ENCODE results near the gene PTH2.

The PTH2 gene

DNA sequence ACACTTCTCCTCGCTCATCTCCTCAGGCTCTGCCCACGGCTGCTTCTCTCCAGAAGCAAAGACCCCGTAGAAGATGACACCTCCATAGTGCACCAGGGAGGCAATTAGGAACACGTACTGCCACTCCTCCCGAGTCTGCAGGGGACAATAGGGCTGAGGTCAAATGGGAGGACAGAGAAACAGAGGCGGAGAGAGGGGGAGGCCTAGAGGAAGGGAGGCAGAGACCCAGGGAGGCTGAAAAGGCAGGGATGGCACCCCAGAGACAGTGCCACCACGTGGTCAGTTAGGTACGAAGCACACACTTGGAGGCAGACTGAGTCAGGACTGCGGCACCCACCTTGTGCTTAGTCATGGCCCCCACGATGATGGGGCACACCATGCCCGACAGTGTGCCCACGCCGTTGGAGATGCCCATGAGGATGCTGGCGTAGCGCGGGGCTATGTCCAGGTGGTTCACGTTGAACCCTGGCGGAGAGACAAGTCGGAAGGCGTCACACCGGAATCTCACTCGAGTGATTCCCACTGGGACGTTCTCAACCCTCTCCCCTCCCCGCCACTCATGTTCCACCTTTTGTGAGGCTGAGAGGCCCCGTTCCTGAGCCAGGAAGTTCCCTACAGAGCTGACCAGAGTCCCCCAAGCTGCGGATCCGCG is 7.6 kb upstream of the PTH2 start:
- DNase-seq (ENCODE audit: low spot score) = no peak

GRCh38 chr19:49430172-49430677 is 7.0 kb upstream of the PTH2 start:
- no peak for DNase-seq (ENCODE audit: low spot score)

DNA sequence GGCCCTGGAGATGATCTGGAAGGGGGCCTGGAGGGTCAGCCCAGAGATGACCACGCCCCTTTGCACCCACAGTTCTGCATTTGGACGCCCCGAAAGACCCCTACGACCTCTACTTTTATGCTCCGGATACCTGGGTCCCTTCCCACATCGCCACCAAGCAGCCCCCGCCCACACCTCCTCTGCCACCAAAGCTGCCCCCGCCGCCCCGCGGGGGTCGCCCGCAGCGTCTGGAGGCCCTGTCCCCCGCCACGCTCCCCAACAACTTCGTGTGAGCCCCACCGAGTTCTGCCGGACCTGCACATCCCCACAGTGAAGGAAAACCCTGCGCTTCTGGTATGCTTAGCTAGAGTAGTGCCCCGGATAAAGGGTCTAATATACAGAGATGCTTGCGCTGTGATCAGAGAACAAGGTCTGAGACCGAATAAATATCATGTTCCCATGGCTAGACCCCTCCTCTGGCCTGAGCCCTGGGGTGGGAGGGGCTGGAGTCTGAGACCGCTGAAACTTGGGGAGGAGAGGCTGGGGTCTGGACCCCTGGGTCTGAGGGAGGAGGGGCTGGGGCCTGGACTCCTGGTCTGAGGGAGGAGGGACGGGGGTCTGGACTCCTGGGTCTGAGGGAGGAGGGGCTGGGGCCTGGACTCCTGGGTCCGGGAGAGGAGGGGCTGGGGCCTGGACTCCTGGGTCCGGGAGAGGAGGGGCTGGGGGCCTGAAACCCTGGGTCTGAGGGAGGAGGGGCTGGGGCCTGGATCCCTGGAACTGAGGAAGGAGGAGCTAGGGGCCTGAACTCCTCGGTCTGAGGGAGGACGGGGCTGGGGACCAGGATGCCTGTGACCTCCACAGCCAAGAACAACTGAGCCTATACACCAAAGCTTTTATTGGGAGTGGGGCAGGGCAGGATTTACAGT is 5.6 kb upstream of the PTH2 start:
- no peak for DNase-seq (ENCODE audit: low spot score)

DNA sequence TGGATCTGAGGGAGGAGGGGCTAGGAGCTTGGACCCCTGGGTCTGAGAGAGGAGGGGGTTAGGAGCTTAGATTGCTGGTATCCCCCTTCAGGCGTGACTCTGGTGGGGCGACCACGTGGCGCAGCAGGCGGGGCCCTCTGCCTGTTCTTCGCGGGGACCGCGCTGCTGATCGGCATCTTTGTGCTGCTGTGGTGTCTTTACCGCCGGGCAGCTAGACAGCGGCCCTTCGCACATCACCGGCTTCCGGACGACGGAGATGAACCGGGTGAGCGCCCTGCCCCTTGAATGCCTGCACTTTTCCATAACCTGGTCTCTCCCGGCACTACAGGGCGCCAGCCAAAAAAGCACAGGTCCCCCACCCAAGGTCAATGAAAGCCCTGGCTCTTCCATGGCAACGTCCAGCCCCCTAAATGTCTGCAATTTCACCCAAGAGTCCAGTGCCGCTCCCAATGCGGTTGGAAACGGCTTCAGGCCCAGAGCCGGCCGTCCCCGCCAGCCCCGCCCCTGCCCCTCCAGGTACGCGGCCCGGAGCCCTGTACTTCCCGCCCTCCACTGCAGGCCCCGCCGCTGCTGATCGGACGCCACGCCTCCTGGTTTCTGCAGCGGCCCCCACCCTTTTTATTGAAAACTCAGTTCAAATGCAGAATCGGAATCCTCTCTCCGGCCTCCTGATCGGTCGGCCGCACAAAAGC is 4.8 kb upstream of the PTH2 start:
- no peak for DNase-seq (ENCODE audit: low spot score)

- no peak for DNase-seq (ENCODE audit: low spot score)
Observed at GRCh38 chr19:49427339-49427738, 4.1 kb upstream of the PTH2 start.

- no peak for DNase-seq (ENCODE audit: low spot score)
Observed at GRCh38 chr19:49425922-49426592, 2.8 kb upstream of the PTH2 start.

GRCh38 chr19:49425178-49425577 is 1.9 kb upstream of the PTH2 start, which contains the start of gene GFY:
Gene GFY (plus strand): TSS chr19:49425388. CDS start chr19:49426431, 1,043 bp downstream.
- DNase-seq (ENCODE audit: low spot score) = no peak

- DNase-seq (ENCODE audit: low spot score) = no peak
Observed at GRCh38 chr19:49423985-49424303, 703 bp upstream of the PTH2 start.

DNA sequence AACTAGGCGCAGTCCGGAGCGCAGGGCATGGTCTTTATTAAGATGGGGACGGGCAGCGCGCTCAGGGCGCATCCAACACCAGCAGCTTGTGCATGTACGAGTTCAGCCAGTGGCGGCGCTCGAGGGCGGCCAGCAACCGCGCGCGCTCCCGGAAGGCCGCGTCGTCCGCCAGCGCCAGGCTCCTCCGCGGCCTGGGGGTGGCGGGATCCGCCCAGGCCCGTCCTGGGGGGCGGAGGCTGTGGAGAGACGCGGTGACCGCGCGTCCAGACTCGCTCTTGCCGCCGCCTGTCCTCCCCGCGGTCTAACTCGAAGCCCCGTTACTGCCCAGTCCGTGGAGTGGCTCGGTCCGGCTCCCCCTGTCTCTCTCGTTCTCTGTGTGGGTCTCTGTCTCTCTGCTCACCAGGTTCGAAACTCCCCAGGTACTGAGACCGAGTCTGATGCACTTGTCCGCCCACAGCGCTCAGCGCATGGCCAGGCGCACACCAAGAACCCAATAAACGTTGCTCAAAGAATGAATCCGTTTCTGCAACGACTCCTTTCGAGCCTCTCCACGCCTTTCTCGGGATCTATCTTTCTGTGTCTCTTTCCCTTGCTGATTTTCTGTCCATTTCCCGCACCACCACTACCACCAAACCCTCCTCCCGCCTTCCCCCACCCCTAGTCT is 702 bp downstream of the PTH2 start:
- peak; percentile 70 for DNase-seq (ENCODE audit: low spot score)

DNA sequence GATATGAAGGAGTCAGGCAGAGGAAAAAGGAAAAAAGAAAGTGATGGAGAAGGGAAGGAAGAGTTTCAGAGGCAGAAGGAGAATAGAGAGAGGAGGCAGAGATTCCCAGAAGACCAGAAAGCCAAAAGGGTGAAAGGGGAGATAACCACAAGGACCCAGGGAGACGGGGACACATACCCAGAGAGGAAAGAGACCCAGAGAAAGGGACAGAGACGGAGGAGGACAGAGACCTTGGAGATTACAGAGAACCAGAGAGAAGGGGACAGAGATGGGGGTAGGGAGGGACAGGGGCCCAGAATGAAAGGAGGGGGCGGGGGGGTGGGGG is 1.4 kb downstream of the PTH2 start:
- DNase-seq (ENCODE audit: low spot score) = no peak

DNA sequence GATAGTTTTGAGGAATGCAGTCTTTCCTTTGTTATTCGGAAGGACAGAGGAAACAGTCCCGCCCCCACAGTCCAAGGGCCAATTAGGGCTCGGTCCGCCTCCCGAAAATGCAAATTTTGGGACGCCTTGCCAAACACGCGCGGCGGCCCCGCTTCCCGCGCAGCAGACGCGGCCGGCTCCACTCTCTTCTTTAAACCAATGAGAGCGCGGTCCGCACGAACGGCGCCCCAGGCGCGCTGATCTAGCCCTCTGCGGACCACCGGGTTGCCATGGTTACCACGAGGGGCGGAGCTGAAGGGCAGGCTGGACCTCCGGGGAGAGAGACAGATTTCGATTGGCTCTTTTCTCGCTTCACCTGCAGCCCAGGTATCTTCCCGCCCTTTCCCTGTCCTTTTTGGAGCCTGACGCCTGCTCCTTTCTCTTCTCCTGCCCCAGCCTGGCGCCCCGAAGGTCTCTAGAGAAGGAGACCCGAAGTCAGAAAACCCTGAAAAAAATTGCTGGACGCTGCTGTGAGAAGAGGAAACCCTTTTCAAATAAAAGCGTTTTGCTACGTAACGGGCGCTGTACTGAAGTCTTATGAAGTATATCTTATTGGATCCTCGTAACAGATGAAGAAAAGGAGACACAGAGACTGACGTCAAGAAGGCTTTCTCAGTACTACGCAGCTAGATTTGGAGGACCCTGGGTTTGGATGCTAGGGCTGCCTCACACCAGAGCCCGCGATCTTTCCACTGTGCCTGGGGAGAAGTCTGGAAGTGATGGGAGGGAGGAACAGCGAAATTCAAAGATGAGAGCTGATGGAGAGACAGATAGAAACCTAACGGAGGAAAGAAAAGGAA is 2.0 kb downstream of the PTH2 start:
- DNase-seq (ENCODE audit: low spot score) = peak; percentile 67

- DNase-seq (ENCODE audit: low spot score) = no peak
Observed at GRCh38 chr19:49420227-49420626, 3.0 kb downstream of the PTH2 start.

DNA sequence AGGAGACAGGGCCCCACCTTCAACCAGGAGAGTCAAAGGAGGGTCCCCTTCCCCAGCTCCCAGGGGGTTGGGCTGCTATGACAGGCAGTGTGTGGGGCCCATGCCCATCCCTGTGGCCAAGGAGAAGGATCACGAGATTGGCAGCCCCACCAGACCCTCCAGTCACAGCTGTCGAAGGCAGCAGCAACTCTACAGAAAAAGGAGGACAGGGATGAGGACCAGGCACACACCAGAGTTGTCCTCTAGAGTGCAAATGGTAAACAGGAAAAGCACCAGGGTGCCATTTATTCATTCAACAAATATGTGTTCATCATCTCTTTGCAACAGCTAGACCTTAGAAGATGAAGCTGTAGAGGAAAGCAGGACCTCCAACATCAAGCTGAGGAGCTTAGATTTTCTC is 4.1 kb downstream of the PTH2 start:
- no peak for DNase-seq (ENCODE audit: low spot score)

DNA sequence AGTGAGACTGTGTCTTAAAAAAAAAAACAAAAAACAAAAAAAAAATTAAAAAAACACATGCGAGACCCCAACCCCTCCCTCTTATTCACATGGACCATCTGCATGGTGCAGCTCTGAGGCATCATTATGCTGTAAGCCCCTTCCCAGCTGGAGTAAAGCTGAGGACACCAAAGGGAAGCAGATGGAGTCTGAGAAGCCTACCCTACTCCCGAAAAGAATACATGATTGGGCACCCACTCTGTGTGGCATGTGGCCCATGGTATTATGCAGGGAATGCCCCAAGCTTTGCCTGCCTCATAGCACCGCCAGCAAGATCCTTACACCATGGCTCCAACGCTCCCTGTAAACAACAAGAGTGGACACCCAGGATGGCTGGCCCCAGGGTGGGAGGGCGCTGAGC is 4.7 kb downstream of the PTH2 start:
- DNase-seq (ENCODE audit: low spot score) = no peak

DNA sequence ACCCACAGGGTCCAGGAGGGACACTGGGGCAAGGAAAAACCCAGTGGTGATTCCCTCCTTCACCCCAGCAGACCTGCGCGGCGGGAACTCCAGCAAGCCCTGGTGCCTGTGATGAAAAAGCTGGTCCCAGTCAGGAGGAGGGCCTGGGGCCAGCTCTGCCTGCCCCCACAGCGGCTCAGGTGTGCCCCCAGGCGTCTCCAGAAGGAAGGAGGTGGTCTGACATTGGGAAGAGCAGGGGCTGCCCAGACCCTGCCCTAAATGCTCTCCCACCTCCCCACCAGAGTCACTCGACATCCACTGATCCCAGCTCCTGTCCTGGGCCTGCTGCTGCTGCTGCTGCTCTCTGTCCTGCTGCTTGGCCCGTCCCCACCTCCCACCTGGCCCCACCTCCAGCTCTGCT is 6.2 kb downstream of the PTH2 start:
- DNase-seq (ENCODE audit: low spot score) = no peak

DNA sequence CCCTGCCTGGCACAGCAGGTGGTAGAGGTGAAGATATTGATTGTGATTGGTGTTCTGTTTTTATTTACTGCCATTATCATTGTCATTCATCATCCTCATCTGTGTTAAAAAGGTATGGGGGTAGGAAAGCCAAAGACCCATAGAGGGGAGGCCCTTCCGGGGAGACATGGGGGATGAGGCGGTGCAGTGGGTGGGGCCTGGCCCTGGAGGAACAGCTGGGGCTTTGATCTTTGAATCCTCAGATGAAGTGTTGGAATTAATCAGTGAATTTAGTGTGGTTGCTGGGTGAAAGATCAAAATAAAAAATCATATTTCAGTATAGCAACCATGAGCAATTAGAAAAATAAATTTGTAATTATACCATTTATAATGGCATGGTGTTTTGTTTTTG is 7.4 kb downstream of the PTH2 start:
- DNase-seq (ENCODE audit: low spot score) = no peak

GRCh38 chr19:49415102-49415809 is 8.0 kb downstream of the PTH2 start:
- no peak for DNase-seq (ENCODE audit: low spot score)

- no peak for DNase-seq (ENCODE audit: low spot score)
Observed at GRCh38 chr19:49414256-49414655, 9.0 kb downstream of the PTH2 start.

GRCh38 chr19:49413348-49413747 is 9.9 kb downstream of the PTH2 start:
- no peak for DNase-seq (ENCODE audit: low spot score)

GRCh38 chr19:49411681-49412326 is 11.4 kb downstream of the PTH2 start:
- no peak for DNase-seq (ENCODE audit: low spot score)

All from HuH-7.5 (cell line).